Ramos (cell line): ENCODE data around the gene ANKRD11.

Experiments
- in situ Hi-C: fragments of 300-500 bp; cut with MboI; formaldehyde crosslinking; loops from one replicate; pipeline ENCODE4 v1.14.3; 2022; ENCODE audit warnings: low sequenced_read_pairs; ENCODE audit not compliant: unreplicated experiment

ANKRD11 gene

DNA sequence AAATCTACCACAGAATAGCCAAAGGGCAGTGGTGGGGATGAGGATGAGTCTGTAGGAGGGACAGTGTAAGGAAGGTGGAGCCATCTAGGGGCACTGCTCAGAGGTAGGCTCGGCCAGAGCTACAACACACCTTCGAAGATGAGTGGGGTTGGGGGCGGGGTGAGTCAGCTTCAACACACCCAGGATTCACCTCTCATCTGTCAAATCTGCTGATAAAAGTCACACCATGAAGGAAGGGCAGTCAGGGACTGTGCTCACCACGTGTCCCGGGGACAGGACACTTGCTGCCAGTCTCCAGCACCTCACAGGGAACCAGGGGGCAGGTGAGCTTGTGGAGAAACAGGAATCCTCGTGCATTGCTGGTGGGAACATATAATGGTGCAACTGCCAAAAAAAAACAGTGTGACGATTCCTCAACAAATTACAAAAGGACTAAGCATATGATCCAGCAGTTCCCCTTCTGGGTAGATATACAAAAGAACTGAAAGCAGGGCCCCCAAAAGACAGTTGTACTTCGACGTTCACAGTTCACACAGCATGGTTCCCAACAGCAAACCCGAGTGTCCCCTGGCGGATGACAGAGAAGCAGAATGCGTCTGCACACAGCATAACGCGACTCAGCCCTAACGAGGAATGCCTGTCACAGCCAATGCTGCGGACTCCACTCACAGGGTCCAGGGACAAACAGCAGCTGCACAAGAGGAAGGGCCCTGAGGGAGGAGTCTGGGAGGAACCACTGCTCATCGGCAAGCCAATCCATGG is 133.1 kb downstream of the ANKRD11 start:
- in situ Hi-C loops, result no loop called here

DNA sequence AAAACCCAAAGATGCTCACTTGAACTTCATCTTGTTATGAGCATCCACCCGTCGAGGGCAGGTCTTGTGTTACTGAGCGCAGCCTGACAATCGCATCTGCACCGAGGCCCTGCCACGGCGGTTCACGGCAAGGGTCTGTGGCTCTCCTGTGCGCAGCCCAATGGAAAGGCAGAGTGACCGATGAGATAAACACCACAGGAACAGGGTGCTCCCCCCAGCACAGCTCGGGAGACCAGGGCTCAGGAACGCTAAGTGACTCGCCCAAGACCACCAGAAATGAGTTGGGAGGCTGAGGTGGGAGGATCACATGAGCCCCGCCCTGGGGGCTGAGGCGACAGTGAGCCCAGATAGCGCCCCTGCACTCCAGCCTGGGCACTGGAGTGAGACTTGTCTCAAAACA is 134.7 kb downstream of the ANKRD11 start:
- in situ Hi-C loops, result no loop called here

DNA sequence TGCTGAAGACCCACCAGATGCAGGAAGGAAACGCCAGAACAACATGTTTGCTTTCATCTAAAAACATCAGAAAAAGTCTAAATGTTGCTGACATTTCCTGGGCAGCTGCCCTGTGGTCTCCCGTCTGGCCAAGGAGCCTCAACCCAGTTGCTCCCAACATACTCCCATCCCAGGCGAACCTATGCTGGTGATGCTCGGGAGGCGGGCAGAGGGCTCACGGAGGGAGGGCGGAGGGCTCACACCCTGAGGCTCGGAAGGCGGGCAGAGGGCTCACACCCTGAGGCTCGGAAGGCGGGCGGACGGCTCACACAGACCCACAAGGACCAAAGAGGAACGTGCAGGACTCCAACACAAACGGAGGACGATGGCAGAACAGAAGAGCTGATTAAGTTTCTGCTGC is 135.4 kb downstream of the ANKRD11 start:
- in situ Hi-C loops, result no loop called here

DNA sequence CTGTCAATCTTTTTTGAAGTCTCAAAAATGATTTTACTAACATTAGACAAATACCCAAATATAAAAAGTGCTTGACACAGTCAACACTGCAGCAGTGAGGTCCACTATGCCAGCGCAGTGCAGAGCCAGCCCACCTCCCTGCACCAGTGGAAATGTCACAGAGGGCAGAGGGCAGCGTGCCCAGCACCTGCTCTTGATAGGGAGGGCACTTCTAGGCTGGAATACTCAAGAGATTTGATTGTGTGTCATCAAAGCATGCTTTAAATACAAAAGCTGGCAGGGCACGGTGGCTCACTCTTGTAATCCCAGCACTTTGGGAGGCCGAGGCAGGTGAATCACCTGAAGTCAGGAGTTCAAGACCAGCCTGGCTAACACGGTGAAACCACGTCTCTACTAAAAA is 136.0 kb downstream of the ANKRD11 start:
- in situ Hi-C loops, result no loop called here

DNA sequence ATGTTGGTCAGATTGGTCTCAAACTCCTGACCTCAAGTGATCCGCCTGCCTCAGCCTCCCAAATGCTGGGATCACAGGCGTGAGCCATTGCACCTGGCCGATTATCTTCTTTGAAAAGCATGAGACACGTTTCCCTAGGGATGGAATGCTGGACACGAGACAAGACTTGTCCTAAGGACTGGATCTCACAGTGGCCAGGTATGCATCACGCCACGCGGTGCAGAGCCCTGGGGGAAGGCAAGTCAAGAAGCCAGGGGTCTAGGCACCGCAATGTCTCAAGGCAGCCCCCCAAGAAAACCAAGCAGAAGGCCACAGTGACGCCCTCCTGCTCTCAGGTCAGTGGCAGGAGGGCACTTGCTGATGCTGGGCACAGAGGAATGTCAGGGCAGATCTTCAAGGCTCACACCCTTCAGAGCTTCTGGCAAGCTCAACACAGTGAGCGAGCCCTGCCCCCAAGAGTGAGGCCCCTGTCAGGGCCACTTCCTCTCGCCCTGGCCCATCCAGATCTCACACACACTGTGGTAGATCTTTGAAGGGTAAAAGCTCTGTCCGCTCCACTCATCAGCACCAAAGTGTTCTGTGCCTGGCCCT is 138.2 kb downstream of the ANKRD11 start:
- in situ Hi-C loops, result no loop called here

DNA sequence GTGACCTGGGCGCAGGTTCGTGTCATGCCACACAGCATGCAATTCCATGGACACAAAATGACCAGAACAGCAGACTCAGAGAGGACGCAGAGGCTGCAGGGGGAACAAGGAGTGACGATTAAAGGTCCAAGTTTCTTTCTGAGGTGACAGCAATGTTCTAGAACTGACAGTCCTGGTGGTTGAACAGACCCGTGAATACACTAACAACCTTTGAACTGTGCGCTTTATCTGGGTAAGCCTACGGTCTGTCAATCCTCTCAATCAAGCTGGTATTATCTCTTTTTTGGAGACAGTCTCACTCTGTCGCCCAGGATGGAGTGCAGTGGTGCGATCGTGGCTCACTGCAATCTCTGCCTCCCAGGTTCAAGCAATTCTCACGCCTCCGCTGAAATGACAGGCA is 138.7 kb downstream of the ANKRD11 start:
- in situ Hi-C loops, result no loop called here

DNA sequence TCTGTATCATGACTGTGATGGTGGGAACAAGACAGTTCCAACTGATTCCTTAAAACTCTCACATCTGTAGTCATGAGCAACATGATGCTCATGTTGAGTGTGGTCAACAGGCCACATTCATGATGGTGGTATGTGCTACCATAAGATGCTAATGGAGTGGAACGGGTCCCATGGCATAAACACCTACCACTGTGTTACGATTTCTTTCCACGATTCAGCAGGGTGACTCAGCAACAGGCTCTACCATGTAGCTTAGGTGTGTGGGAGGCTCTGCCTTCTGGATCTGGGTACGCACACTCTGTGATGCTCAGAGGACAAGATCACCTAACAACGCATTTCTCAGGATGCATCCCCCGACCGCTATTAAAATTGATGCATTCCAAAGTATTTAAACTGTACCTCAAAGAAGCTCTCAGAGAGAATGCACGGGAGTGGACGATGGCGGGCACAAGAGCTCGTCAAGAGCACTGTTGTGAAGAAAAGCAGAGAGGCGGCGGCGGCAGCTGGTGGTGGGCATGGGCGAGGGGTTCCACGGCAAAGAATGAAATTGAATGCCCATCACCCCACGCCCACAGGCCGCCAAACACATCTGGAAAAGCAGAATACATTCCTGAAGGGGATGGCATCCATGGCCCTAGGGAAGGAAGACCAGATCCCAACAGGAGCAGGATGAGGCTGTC is 139.5 kb downstream of the ANKRD11 start:
- in situ Hi-C loops, result no loop called here

DNA sequence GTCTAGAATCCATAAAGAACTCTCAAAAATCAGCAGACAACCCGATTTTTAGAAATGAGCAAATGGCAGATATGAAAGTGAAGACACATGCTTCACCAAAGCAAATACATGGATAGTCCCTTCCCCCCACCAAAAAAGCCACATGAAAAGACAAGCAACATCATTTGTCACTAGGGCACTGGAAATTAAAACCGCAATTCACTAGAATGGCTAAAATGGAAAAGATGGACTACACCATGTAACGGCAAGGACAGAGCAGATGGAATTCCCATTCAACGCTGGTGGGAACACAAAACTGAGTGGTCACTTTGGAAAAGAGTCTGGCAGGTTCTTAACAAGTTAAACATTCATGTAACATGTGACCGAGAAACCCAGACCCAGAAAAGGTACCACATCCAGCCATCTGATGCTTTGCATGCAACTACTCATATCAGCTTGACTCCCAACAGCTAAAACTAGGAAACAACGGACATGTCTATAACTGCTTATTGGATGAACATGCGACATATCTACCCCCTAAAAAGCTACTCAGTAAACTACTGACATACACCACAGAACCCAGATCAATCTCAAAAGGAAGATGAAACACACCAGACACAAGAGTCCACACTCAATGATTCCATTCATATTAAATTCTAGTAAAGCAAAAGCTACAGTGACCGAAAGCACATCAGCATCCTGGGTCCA is 140.3 kb downstream of the ANKRD11 start:
- in situ Hi-C loops, result no loop called here

DNA sequence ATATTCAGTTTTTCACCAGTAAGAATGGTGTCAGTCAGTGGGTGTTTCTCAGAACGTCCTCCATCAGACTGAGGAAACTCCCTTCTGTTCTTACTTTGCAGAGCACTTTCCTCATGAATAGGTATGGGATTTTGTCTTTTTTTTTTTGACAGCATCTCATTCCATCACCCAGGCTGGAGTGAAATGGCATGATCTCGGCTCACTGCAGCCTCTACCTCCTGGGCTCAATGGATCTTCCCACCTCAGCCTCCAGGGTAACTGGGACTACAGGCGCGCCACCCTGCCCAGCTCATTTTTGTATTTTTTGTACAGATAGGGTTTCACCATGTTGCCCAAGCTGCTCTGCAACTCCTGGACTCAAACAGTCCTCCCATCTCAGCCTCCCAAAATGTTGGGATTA is 142.6 kb downstream of the ANKRD11 start:
- in situ Hi-C loops, result no loop called here

DNA sequence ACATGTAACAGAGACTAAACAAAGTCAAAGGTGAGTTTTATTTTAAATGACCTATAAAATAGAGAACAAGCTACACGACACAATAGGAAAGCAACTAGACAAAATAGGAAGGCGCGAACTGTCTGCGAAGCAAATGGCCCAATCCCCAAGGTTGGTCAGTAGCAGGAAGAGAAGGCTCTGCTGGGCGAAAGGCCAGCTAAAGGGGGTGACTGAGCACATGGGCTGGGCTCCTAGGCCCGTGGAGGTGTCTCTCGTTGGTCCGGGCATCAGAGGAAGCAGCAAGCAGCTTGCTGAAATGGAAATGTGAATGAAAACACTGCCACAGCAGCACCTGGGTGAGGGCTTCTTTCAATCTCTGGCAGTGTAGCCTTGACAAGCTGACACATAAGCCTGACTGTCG is 143.5 kb downstream of the ANKRD11 start:
- in situ Hi-C loops, result no loop called here

DNA sequence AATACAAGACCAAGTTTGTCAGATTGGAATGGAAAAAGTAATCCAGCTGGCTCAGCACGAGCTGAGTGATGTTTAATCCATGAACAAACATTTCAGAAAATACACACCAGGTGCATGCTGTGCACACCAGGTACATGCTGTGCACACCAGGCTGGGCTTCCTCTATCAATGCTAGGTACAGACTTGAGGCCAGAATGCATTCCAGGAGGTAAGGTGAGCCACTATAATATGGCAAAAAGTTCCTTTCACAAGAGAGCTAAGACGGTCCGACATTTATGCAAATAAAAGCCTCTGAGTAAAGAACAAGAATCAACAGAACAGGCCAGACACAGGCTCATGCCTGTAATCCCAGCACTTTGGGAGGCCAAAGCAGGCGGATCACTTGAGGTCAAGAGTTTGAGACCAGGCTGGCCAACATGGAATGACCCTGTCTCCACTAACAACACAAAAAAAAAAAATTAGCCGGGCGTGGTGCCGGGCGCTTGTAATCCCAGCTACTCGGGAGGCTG is 144.7 kb downstream of the ANKRD11 start:
- in situ Hi-C loops, result no loop called here

DNA sequence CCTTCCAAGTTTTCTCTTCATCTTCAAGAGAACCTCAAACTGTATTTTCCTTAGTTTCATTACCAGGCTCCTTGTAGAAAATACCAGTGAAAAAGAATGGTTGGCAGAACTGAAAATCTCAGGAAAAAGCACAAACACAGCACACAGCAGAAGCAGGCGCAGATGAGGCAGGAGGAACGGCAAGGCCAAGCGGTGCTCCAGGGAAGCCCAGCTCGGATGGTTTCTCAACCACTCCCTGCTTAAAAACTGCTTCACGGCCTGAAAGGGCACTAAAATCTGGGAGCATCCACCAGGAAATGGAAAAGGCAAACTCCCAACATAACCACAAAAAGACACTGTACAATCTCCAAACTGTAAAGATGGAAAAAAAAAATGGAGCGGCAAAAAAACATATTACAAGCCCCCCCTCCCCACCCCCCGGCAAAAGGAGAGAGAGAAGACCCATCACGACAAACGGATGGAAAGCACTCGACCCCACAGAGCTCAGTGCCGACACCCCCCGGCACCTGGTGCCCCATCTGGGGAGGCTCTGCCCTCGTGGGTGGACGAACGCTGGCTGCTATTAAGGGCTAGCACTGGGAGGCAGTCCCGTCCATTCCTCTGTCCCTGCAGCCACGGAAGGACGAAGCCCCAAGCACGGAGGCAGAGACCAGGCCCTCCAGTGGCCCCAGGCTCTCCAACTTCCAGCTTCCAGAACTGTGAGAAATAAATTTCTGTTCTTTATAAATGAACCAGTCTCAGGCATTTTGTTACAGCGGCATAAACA is 145.3 kb downstream of the ANKRD11 start:
- in situ Hi-C loops, result no loop called here

DNA sequence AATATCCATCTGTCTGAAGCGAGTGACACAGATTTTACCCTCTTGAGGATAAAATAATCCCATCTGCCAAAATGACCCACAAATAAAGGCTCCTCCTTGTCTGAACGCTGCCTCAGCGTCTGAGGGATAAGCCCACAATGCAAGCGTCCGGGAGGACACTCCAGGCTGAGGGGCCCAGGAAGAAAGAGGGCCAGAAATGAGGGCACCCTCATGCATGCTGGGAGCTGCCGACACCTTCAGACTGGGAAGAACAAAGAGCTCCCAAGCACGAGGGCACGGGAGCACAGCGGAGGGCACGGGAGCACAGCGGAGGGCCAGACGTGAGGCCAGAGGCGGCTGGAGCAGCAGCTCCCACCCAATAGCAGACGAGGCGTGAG is 145.9 kb downstream of the ANKRD11 start:
- in situ Hi-C loops, result no loop called here

DNA sequence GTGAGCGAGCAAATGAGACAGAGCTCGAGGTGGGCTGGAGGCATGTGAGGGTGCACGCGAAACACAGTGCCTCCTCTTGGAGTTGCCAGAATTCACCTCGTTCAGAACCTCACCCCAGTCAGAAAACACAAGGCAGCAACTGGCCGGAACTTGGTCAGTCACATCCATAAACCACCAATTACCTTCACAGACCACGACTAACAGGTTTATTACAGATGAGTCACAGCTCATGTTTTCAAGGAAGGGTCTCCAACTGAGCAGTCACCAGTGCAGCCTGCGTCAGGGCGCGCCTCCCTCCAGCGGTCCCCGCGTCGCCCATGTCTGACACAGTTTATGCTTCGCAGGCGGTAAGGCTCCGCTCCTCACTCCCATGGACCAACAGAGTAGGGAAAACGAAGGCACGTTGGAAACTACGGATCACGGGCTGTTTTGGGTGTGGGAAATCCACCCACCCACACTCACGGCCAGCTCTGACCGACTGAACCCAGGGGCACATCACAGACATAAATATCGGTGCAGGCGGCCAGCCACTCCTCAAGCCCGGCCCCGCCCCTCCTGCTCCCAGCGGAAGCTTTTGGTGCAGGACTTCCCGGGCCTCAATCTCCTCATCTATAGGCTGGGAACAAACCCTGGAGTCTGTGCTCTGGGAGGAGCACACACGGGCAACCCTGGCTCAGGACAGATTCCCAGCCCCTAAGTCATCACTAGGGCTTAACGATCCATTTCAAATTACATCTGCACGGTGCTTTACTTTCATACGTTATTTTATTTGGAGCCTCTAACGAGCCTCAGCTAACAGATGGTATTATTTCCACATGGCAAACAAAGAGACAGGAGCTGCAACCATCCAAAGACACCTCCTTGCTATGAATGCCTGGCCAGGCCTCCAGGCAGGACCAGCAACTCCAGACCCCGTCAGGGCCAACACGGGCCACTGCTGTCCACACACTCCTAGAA is 146.6 kb downstream of the ANKRD11 start:
- in situ Hi-C loops, result no loop called here

DNA sequence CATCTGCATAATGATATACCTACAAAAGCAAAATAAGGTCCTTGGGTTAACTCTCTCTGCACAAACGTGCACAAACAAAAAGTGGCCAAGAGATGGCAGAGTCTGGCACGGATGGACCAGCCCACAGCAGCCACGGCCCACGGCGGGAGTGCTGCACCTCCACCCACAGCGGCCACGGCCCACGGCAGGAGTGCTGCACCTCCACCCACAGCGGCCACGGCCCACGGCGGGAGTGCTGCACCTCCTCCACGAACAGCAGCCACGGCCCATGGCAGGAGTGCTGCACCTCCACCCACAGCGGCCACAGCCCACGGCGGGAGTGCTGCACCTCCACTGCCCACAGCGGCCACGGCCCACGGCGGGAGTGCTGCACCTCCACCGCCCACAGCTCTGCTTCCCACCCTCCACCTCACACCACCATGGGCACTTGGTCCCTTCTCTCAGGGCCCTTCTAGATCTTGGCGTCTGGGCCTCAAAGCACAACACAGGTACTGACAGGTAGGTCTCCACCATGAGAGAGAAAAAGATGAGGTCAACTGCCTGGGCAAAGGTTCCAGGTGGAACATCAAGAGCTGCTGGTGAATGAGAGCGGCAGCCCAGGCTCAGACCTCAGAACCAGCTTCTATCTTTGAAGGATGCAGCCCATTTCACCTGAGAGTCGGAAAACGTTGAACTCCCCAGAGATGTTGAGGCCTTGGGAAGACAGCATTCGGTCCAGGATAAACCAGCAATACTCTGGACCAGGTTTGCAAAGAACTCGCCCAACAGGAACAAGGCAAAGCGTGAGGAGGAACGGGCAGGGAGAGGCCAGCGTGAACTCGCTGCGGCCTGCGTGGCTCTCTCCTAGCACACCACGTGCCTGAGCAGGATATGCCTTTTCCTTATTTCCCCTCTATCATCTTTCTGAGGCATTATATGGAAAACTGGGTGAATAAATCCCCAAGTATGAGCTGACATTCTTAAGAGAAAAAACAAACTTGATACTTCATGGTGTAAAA is 148.4 kb downstream of the ANKRD11 start:
- in situ Hi-C loops, result no loop called here

DNA sequence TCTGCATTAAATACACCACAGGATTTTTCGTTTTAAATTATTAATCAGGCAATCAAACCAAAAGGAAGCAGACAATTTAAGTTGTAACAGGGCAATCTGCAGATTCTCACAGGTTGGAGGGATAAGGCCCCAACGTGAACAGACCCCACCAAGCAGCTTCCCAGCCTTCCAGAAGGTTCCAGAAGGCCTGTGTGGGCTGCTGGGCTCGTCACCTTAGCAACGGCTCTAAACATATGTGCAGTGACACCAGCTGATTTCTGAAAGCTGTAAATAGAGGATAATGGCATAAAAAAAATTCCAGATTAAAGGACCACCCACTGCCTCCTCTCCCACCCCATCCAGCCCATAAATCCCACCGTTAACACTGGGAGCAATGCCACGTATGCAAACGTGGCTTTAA is 149.1 kb downstream of the ANKRD11 start:
- in situ Hi-C loops, result no loop called here

DNA sequence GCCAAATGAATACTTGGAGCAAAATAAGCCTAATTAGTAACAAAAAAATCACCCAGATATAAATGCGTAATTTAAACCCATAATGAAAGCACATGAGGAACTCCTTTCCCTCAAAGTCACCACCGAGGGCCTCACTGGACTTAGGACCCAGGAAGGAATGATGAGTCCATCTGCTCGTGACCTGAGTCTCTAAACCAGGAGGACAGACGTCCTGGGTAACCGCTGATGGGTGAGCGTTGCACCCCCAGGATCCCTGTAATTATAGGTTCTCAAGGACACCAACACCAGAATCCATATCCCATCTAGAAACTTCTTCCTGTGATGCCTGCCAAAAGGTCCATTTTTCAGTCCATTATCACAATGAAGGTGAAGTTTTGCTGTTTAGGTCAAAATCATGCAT is 151.5 kb downstream of the ANKRD11 start:
- in situ Hi-C loops, result no loop called here

DNA sequence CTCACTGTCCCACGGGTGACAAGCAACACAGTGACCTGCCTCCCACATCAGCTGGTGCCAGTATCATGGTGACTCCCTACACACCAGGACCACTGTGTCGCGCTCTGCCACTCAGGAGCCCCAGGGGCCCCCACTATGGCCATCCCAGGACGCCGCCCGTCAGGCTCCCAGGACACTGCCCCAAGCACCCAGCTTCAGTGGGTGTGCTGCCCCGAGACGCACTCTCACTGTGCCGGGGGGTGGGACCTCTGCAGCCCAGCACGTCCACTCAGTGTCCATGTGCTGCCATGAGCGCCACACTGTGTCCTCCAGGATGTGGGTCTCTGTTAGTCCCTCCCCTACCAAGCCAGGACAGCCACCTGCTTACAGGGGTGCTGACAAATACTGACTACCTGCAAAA is 152.4 kb downstream of the ANKRD11 start:
- in situ Hi-C loops, result no loop called here
